Measurements from ENCODE around the gene IZUMO1. TPM values are rescaled to one million over a fixed set of nuclear protein-coding genes. Genes with fewer than 3 reads are reported as not detected.

The IZUMO1 gene
- total RNA-seq, 4 donors from 2014 or later = 2.1 TPM; not detected in 3

DNA sequence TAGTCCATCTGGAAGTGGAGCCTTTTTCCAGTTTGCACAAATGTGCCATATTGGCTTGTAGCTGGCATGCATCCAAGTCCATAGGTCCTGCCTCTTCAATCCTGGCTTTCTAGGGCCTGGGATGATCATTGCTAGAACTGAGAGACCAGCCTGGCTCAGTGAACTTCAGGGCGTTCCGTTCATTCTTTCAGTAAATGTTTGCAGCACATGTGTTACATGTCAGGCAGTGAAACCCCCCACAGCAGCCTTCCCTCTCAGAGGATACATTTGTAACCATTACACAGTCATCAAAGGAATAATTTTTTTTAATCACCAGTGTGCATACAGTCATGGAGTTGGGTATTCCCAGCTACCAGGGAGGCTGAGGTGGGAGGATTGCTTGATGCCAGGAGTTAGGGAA, 41.3 kb downstream of the IZUMO1 start:
- H3K27ac ChIP-seq = no peak overlapping the region
- intact Hi-C loops (cut with DNase I; ENCODE audit: low total_unique reads) = no loop called here

DNA sequence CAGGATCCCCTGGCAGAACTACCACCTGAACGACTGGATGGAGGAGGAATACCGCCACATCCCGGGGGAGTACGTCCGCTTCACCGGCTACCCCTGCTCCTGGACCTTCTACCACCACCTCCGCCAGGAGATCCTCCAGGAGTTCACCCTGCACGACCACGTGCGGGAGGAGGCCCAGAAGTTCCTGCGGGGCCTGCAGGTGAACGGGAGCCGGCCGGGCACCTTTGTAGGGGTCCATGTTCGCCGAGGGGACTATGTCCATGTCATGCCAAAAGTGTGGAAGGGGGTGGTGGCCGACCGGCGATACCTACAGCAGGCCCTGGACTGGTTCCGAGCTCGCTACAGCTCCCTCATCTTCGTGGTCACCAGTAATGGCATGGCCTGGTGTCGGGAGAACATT, 43.4 kb downstream of the IZUMO1 start:
- in situ Hi-C loops (cut with MboI; ENCODE audit: low sequenced_read_pairs in 4 of 4) (no loop called here), intact Hi-C loops (cut with DNase I; ENCODE audit: low total_unique reads) (no loop called here)
- DNase-seq = no peak
- no peak for ATAC-seq
- Histone ChIP-seq H3K4me3 (no peak overlapping the region), H3K9me3 (no peaks in the 10 kb centered on the region), H3K27ac (no peak overlapping the region), H3K27me3 (no peaks in the 10 kb centered on the region), H3K36me3 (no peaks in the 10 kb centered on the region), H3K4me1 (no peaks in the 10 kb centered on the region)
- TF ChIP-seq, protein P1, sequence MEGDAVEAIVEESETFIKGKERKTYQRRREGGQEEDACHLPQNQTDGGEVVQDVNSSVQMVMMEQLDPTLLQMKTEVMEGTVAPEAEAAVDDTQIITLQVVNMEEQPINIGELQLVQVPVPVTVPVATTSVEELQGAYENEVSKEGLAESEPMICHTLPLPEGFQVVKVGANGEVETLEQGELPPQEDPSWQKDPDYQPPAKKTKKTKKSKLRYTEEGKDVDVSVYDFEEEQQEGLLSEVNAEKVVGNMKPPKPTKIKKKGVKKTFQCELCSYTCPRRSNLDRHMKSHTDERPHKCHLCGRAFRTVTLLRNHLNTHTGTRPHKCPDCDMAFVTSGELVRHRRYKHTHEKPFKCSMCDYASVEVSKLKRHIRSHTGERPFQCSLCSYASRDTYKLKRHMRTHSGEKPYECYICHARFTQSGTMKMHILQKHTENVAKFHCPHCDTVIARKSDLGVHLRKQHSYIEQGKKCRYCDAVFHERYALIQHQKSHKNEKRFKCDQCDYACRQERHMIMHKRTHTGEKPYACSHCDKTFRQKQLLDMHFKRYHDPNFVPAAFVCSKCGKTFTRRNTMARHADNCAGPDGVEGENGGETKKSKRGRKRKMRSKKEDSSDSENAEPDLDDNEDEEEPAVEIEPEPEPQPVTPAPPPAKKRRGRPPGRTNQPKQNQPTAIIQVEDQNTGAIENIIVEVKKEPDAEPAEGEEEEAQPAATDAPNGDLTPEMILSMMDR (IDR thresholded peaks at IDR 0.05 in 4 of 5, conservative IDR thresholded peaks at IDR 0.05 in 1 of 5) = no peak
- TF ChIP-seq POLR2A (IDR thresholded peaks at IDR 0.05) = no peak

More for the DNA sequence above, 41.3 kb downstream of the IZUMO1 start:
- Histone ChIP-seq H3K4me3 (no peak overlapping the region), H3K36me3 (no peaks in the 10 kb centered on the region), H3K4me1 (no peaks in the 10 kb centered on the region), H3K9me3 (no peaks in the 10 kb centered on the region), H3K27me3 (no peaks in the 10 kb centered on the region)
- TF ChIP-seq, protein P1 (IDR thresholded peaks at IDR 0.05 in 4 of 5, conservative IDR thresholded peaks at IDR 0.05 in 1 of 5) = no peak
- no peak for TF ChIP-seq POLR2A (IDR thresholded peaks at IDR 0.05)
- ATAC-seq (no peak), DNase-seq (no peak)
- in situ Hi-C loops (cut with MboI; ENCODE audit: low sequenced_read_pairs in 4 of 4) = no loop called here

DNA sequence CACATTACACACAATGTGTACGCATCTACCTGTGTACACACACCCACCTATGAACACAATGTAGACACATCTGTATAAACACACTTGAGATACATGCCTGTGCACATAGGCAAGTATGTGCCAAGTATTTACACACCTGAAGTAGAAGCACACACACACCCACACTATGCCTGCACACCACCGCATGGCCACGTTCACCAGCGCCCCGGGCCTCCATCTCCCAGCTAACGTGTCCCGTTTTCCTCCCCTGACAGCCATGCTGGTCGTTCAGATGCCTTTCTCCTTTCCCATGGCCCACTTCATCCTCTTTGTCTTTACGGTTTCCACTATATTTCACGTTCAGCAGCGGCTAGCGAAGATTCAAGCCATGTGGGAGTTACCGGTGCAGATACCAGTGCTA, 44.0 kb downstream of the IZUMO1 start:
- intact Hi-C loops (cut with DNase I; ENCODE audit: low total_unique reads) = no loop called here
- no peaks in the 10 kb centered on the region for H3K9me3 ChIP-seq
- no peak for TF ChIP-seq POLR2A (IDR thresholded peaks at IDR 0.05)
- TF ChIP-seq, protein P1 (IDR thresholded peaks at IDR 0.05 in 4 of 5, conservative IDR thresholded peaks at IDR 0.05 in 1 of 5) = no peak
- H3K4me1 ChIP-seq = no peaks in the 10 kb centered on the region
- no peaks in the 10 kb centered on the region for H3K36me3 ChIP-seq
- no peaks in the 10 kb centered on the region for H3K27me3 ChIP-seq
- H3K27ac ChIP-seq = no peak overlapping the region
- in situ Hi-C loops (cut with MboI; ENCODE audit: low sequenced_read_pairs in 4 of 4) = no loop called here
- no peak overlapping the region for H3K4me3 ChIP-seq
- ATAC-seq (no peak), DNase-seq (no peak)

DNA sequence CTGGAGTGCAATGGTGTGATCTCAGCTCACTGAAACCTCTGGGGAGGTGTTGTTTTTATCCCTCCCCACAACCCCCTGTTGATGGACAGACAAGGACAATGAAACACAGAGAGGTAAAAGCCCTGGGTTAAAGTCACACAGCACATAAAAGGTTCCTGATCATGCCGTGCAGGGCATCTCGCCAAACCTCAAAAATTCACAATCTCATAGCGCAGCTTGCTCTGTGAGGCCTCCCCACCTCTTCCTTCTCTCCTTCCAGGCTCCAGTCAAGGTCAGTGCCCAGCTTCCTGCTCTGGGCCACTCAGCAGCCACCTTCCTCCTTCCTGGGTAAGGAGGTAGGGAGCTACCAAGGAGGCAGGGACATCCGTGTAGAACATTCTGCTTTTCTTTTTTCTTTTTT, 48.7 kb downstream of the IZUMO1 start:
- DNase-seq = no peak

More for the DNA sequence above, 48.7 kb downstream of the IZUMO1 start:
- peaks cover 15 to 20% (median 18%) of the 10 kb centered on the region in 3 donors for H3K27me3 ChIP-seq
- H3K9me3 ChIP-seq = no peaks in the 10 kb centered on the region
- in situ Hi-C loops (cut with MboI; ENCODE audit: low sequenced_read_pairs in 4 of 4) = no loop called here
- H3K4me3 ChIP-seq = no peak overlapping the region
- no peak overlapping the region for H3K27ac ChIP-seq
- H3K4me1 ChIP-seq = no peaks in the 10 kb centered on the region
- TF ChIP-seq, protein P1 (IDR thresholded peaks at IDR 0.05 in 4 of 5, conservative IDR thresholded peaks at IDR 0.05 in 1 of 5) = no peak
- no peak for TF ChIP-seq POLR2A (IDR thresholded peaks at IDR 0.05)
- intact Hi-C loops (cut with DNase I; ENCODE audit: low total_unique reads) = no loop called here
- no peaks in the 10 kb centered on the region for H3K36me3 ChIP-seq
- no peak for ATAC-seq

All from gastrocnemius medialis (tissue), 4 donors.